H1 (cell line): ENCODE measurements around the gene PLEKHA5. TPM values are rescaled to one million over a fixed set of nuclear protein-coding genes. Genes with fewer than 3 reads are reported as not detected.

Experiments used
- BRCA1 ChIP-seq: IDR thresholded peaks from 2 replicates; pipeline ENCODE4 v1.6.1; 2012; ENCODE audit warnings: low read depth, low read length, improper control_type of control experiment
- MAFK ChIP-seq: IDR thresholded peaks from 2 replicates; pipeline ENCODE4 v1.6.1; 2012; ENCODE audit warnings: low read depth, mild to moderate bottlenecking, improper control_type of control experiment, low read length
- SAP30 ChIP-seq: fragments of 300-600 bp; sonication (generic); IDR thresholded peaks from 2 replicates; pipeline ENCODE4 v1.7.1; 2012; ENCODE audit warnings: low read length, moderate library complexity, mild to moderate bottlenecking, inconsistent platforms; ENCODE audit not compliant: insufficient read depth, insufficient replicate concordance
- SIN3A ChIP-seq, 2 experiments: IDR thresholded peaks in 1 of 2; conservative IDR thresholded peaks in 1 of 2; 2 replicates each; pipeline ENCODE4 v1.6.1; 2011 to 2012; ENCODE audit warnings: low read length in 2 of 2, improper control_type of control experiment in 1 of 2, low read depth in 1 of 2, mild to moderate bottlenecking in 1 of 2
- polyA plus RNA-seq, 7 experiments: library from polyadenylated mRNA; depleted of rRNA in 3 of 7; stranded (reverse) in 5 of 7; unstranded in 2 of 7; fragments of >200 nt in 5 of 7; fragments of 200-250 nt in 2 of 7; gene quantifications; 1 replicate in 5 of 7; 2 replicates in 1 of 7; 4 replicates in 1 of 7; pipeline versions ENCODE4 v1.2.1 to v1.2.3, GENCODE V29; 2011 to 2013; ENCODE audit warnings: missing spikeins in 2 of 7, mixed read lengths in 2 of 7
- total RNA-seq: library from RNA; stranded (reverse); fragmentation: NEBNext Ultra II Directional; extraction: Animal tissue kit (Norgen Biotek cat#: 25700); gene quantifications from 2 replicates; pipeline ENCODE4 v1.2.1, GENCODE V29; 2021
- TF ChIP-seq, protein P1 (sequence below): IDR thresholded peaks from 2 replicates; pipeline ENCODE4 v1.6.1; 2012; ENCODE audit warnings: low read length, inconsistent platforms

The PLEKHA5 gene
- total and polyA plus RNA-seq, 2 of the 8 experiments (the other 6 are each of a cell fraction or from before 2014, with no cell fraction given), result 17.2 to 66.1 TPM

DNA sequence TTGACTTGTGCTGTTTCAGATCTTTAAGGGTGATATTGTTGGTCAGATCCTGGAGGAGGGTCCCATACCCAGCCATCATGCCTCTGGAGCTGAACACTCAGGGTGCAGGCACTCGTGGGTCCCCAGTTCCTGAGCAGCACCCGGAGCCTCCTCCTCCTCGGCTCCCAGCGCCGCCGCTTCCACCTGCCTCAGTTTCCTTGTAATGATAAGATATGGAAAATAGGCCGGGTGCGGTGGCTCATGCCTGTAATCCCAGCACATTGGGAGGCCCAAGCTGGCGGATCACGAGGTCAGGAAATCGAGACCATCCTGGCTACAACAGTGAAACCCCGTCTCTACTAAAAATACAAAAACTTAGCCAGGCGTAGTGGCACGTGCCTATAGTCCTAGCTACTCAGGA is 289.6 kb downstream of the PLEKHA5 start (continued):
- TF ChIP-seq SIN3A (conservative IDR thresholded peaks at IDR 0.05 in 1 of 2, IDR thresholded peaks at IDR 0.05 in 1 of 2; ENCODE audit: low read depth in 1 of 2, low read length in 2 of 2), result no peak
- no peak for TF ChIP-seq SAP30
- TF ChIP-seq, protein P1, sequence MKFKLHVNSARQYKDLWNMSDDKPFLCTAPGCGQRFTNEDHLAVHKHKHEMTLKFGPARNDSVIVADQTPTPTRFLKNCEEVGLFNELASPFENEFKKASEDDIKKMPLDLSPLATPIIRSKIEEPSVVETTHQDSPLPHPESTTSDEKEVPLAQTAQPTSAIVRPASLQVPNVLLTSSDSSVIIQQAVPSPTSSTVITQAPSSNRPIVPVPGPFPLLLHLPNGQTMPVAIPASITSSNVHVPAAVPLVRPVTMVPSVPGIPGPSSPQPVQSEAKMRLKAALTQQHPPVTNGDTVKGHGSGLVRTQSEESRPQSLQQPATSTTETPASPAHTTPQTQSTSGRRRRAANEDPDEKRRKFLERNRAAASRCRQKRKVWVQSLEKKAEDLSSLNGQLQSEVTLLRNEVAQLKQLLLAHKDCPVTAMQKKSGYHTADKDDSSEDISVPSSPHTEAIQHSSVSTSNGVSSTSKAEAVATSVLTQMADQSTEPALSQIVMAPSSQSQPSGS, result no peak
- no peak for TF ChIP-seq BRCA1
- no peak for TF ChIP-seq MAFK
